GM12872 (cell line): ENCODE results near the gene CAPN5.

Experiments
- CTCF ChIP-seq: IDR thresholded peaks from 3 replicates; pipeline ENCODE4 v1.5.1; 2011; ENCODE audit warnings: low read depth, mild to moderate bottlenecking, low read length, moderate library complexity; ENCODE audit not compliant: insufficient read depth

CAPN5 gene

GRCh38 chr11:77129842-77130756 lies 63.3 kb downstream of the CAPN5 start:
- no peak for TF ChIP-seq CTCF

- TF ChIP-seq CTCF: no peak
Measured at GRCh38 chr11:77130763-77131513, 64.2 kb downstream of the CAPN5 start.

GRCh38 chr11:77131560-77131959 lies 64.8 kb downstream of the CAPN5 start:
- no peak for TF ChIP-seq CTCF

GRCh38 chr11:77135069-77135468 lies 68.3 kb downstream of the CAPN5 start:
- no peak for TF ChIP-seq CTCF

GRCh38 chr11:77136074-77136473 lies 69.3 kb downstream of the CAPN5 start:
- no peak for TF ChIP-seq CTCF

- no peak for TF ChIP-seq CTCF
Measured at GRCh38 chr11:77136784-77137420, 70.1 kb downstream of the CAPN5 start.

- TF ChIP-seq CTCF: no peak
Measured at GRCh38 chr11:77137421-77137820, 70.7 kb downstream of the CAPN5 start.
